Testis (tissue), 2 donors: ENCODE results near the gene KLK10.

Source experiments
- POLR2A ChIP-seq: fragments of 450-650 bp; IDR thresholded peaks from one replicate; pipeline ENCODE4 v1.6.1; 2017; ENCODE audit warnings: antibody characterized with exemption, mild to moderate bottlenecking, moderate library complexity
- TF ChIP-seq, protein P1 (sequence below), 3 experiments: fragments of 450-650 bp in 2 of 3; fragments of 200-600 bp in 1 of 3; sonication (generic) in 1 of 3; IDR thresholded peaks; one replicate each; pipeline ENCODE4 v1.5.1; 2016 to 2019; ENCODE audit warnings: antibody characterized with exemption in 3 of 3, mild to moderate bottlenecking in 2 of 3, moderate library complexity in 1 of 3

DNA sequence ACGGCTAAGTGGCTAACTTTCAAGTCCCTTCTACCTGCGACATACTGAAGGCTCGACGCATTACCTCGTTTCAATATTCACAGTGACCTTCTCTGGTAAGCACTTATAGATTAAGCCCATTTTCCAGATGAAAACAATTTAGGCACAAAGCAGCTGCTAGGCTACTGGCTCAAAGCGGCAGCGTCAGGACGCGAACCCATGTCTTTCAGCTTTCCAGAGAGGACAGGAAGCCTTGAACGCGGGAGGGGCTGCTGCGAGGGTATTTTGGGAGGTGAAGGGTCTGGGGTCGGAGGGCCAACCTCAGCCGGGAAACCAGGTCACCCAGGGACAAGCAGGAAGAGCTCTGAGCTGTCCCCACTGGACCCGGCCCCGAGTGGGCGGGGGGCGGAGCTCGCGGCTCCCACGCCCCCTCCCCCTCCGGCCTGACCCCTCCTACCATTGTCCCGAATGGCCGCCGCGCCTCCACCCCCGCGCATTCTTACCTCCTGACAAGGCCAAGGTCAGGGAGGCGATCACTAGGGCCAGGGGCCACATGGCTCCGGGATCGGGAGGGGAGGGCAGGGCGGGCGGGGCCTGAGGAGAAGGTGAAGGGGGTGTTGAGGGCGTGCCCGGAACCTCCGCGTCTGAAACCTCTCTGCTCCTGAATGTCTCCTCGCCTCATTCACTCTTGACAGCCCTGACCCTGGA, 45.2 kb upstream of the KLK10 start, which contains the start of gene KLK13:
- TF ChIP-seq, protein P1, sequence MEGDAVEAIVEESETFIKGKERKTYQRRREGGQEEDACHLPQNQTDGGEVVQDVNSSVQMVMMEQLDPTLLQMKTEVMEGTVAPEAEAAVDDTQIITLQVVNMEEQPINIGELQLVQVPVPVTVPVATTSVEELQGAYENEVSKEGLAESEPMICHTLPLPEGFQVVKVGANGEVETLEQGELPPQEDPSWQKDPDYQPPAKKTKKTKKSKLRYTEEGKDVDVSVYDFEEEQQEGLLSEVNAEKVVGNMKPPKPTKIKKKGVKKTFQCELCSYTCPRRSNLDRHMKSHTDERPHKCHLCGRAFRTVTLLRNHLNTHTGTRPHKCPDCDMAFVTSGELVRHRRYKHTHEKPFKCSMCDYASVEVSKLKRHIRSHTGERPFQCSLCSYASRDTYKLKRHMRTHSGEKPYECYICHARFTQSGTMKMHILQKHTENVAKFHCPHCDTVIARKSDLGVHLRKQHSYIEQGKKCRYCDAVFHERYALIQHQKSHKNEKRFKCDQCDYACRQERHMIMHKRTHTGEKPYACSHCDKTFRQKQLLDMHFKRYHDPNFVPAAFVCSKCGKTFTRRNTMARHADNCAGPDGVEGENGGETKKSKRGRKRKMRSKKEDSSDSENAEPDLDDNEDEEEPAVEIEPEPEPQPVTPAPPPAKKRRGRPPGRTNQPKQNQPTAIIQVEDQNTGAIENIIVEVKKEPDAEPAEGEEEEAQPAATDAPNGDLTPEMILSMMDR (IDR thresholded peaks at IDR 0.05) = no peak
- TF ChIP-seq POLR2A = no peak
